Measurements from ENCODE around the gene LTBP3. TPM values are rescaled to one million over a fixed set of nuclear protein-coding genes. Genes with fewer than 3 reads are reported as not detected.

The LTBP3 gene
- total RNA-seq, 2 experiments from 2014 or later: 64.7 to 70.8 TPM

DNA sequence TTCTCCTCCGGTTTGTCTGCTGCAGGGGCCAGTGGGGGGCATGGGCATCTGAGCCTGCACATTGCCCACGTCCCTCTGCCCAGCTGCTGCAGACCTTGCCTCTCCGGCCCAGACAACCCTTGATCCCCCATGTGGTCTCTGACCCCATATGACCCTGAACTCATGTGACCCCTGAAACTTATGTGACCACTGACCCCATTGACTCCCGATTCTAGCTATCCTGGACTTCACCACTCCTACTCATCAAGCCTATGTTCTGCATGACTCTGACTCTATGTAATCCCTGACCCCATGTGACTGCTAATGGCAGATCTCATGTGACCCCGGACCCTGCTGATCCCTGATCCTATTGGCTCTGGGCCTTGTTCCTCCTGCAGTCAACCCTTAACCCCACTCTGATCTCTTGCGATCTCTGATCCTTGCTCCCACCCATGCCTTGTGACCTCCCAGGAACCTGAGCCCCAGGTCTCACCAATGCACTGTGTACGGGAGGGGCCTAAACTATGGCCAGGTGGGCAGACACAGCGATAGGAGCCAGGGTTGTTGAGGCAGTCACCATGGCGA lies 5.7 kb downstream of the LTBP3 start:
- H3K27me3 Mint-ChIP-seq (ENCODE audit: low read depth): no peaks in the 10 kb centered on the region
- ChIA-PET CTCF (interaction anchor here (0.7 to 3.9 kb wide), 12 partner anchors 9 to 417 kb away, joined by 3 to 35 read pairs (median 7); partner anchors contain the start of genes EHBP1L1 and FAM89B), POLR2A (interaction anchor here (0.8 to 2.0 kb wide), 7 partner anchors 9 to 219 kb away, joined by 3 to 6 read pairs (median 3); partner anchors contain the start of genes DPF2, MALAT1 and ZNRD2)
- no peak for DNase-seq
- peak overlapping the region; percentile 13 for H3K4me3 Mint-ChIP-seq
- peaks cover 79% of the 10 kb centered on the region for H3K4me1 Mint-ChIP-seq (ENCODE audit: low read depth)
- H3K27ac Mint-ChIP-seq: peak overlapping the region; percentile 78
- H3K36me3 Mint-ChIP-seq (ENCODE audit: low read depth): peaks cover 42% of the 10 kb centered on the region
- ATAC-seq: no peak
- no peaks in the 10 kb centered on the region for H3K9me3 Mint-ChIP-seq (ENCODE audit: insufficient read depth)

- DNase-seq (peak; percentile 77), ATAC-seq (peak; percentile 44)
- POLR2A ChIA-PET: interaction anchor here (0.6 to 2.0 kb wide), 4 partner anchors 10 to 47 kb away, joined by 3 to 6 read pairs (median 4); partner anchors contain the start of gene ZNRD2
- Mint-ChIP-seq H3K4me3 (peak overlapping the region; percentile 13), H3K9me3 (ENCODE audit: insufficient read depth) (no peaks in the 10 kb centered on the region), H3K27ac (peak overlapping the region; percentile 78), H3K36me3 (ENCODE audit: low read depth) (peaks cover 44% of the 10 kb centered on the region), H3K4me1 (ENCODE audit: low read depth) (peaks cover 77% of the 10 kb centered on the region), H3K27me3 (ENCODE audit: low read depth) (no peaks in the 10 kb centered on the region)
- CTCF ChIA-PET: interaction anchor here (0.7 to 3.9 kb wide), 14 partner anchors 8 to 417 kb away, joined by 3 to 35 read pairs (median 6); partner anchors contain the start of genes EHBP1L1 and FAM89B
These were observed 6.4 kb downstream of the LTBP3 start for GRCh38 chr11:65551572-65552387.

DNA sequence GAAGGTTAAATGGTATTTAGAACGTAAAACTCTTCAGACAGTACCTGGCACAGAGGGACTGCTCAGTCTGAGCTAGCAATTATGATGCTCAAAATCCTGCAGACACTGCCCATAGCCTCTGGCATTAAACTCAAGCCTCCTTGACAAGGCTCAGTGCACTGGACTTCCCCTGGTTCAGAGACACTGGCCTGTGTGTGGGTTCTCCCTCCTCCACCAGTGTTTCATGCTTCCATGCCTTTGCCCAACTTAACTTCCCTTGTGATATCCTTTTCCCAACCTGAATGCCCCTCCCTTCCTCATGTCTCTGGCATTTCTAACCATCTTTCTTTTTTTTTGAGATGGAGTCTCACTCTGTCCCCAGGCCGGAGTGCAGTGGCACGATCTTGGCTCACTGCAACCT lies 9.1 kb downstream of the LTBP3 start:
- Mint-ChIP-seq H3K4me1 (ENCODE audit: low read depth) (peaks cover 66% of the 10 kb centered on the region), H3K27ac (no peak overlapping the region), H3K4me3 (no peak overlapping the region), H3K9me3 (ENCODE audit: insufficient read depth) (no peaks in the 10 kb centered on the region), H3K36me3 (ENCODE audit: low read depth) (peaks cover 53% of the 10 kb centered on the region), H3K27me3 (ENCODE audit: low read depth) (no peaks in the 10 kb centered on the region)
- POLR2A ChIA-PET: interaction anchor here (1.0 to 1.1 kb wide), 3 partner anchors 8 to 50 kb away, joined by 3 to 4 read pairs (median 3); partner anchors contain the start of gene MALAT1
- DNase-seq (no peak), ATAC-seq (no peak)
- CTCF ChIA-PET: interaction anchor here (1.2 to 1.7 kb wide), 4 partner anchors 8 to 21 kb away, joined by 3 to 6 read pairs (median 4); partner anchors contain the start of gene ZNRD2

DNA sequence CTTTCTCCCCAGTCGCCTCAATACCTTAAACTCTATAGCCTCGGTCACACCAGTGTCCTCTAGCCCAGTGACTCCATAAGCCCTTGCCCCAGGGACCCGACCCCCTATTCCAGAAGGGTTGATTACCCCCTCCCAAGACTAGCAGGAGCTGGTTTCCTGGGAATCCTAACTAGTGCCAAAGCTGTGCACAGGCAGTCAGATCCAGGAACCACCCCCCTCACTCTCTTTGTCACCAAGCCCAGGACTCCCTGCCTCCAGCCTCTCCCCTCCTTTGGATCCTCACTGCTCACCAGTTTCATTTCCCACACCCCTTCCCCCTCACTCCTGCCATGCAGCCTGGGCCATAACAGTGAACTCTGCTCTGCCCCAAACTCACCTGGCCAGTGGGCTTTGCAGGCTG lies 9.8 kb downstream of the LTBP3 start:
- DNase-seq (no peak), ATAC-seq (no peak)
- POLR2A ChIA-PET: interaction anchor here (1.0 to 1.1 kb wide), 3 partner anchors 9 to 49 kb away, joined by 3 to 4 read pairs (median 3); partner anchors contain the start of gene MALAT1
- Mint-ChIP-seq H3K4me3 (peak overlapping the region; percentile 39), H3K27me3 (ENCODE audit: low read depth) (no peaks in the 10 kb centered on the region), H3K27ac (peak overlapping the region; percentile 69), H3K9me3 (ENCODE audit: insufficient read depth) (no peaks in the 10 kb centered on the region), H3K4me1 (ENCODE audit: low read depth) (peaks cover 64% of the 10 kb centered on the region), H3K36me3 (ENCODE audit: low read depth) (peaks cover 53% of the 10 kb centered on the region)
- CTCF ChIA-PET: interaction anchor here (1.2 to 1.7 kb wide), 4 partner anchors 8 to 22 kb away, joined by 3 to 6 read pairs (median 4); partner anchors contain the start of gene ZNRD2

- no peaks in the 10 kb centered on the region for H3K27me3 Mint-ChIP-seq (ENCODE audit: low read depth)
- H3K9me3 Mint-ChIP-seq (ENCODE audit: insufficient read depth): no peaks in the 10 kb centered on the region
- H3K27ac Mint-ChIP-seq: peak overlapping the region; percentile 69
- H3K4me3 Mint-ChIP-seq: peak overlapping the region; percentile 72
- peaks cover 52% of the 10 kb centered on the region for H3K36me3 Mint-ChIP-seq (ENCODE audit: low read depth)
- H3K4me1 Mint-ChIP-seq (ENCODE audit: low read depth): peaks cover 57% of the 10 kb centered on the region
- DNase-seq: no peak
- POLR2A ChIA-PET: interaction anchor here (0.9 to 1.1 kb wide), 3 partner anchors 9 to 49 kb away, joined by 3 to 5 read pairs (median 3); partner anchors contain the start of genes MALAT1 and ZNRD2
- no peak for ATAC-seq
- CTCF ChIA-PET: interaction anchor here (1.3 to 8.4 kb wide), 5 partner anchors 9 to 43 kb away, joined by 3 to 172 read pairs (median 5); partner anchors contain the start of genes FAM89B and KCNK7
These were observed 10.6 kb downstream of the LTBP3 start for GRCh38 chr11:65547446-65548125.

DNA sequence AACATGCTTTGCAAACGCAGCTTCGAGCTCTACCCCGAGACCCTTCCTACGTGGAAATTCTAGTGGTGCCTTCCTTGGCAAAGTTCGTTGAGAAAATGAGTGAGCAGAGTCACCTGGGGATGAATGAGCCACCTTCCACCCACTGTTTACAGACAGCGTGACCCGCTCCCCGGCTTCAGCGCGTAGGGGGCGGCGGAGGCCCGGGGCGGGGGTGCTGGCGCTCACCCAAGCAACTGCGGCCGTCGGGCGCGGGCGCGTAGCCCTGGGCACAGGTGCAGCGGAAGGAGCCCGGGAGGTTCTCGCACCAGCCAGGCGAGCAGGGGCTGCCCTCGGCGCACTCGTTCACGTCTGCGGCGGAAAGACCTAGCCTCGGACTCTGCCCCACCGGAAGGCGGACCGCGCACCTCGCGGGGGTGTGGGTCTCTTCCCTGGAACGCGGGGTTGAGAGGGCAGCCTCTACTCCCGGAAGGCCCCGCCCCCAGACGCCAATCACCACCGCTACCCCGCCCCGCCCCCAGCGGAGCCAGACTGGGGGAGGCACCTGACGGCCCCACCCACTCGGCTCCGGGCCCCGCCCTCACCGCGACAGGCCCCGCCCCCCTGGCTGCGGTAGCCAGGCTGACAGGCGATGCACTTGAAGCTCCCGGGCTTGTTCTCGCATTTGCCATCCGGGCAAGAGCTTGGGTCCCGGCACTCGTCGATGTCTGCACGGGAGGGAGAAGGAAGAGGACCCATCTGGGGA lies 11.8 kb downstream of the LTBP3 start:
- Mint-ChIP-seq H3K27me3 (ENCODE audit: low read depth) (no peaks in the 10 kb centered on the region), H3K36me3 (ENCODE audit: low read depth) (peaks cover 40% of the 10 kb centered on the region), H3K4me3 (peak overlapping the region; percentile 72), H3K9me3 (ENCODE audit: insufficient read depth) (no peaks in the 10 kb centered on the region), H3K27ac (peak overlapping the region; percentile 87), H3K4me1 (ENCODE audit: low read depth) (peaks cover 52% of the 10 kb centered on the region)
- peak; percentile 98 for DNase-seq
- peak; percentile 92 for ATAC-seq
- ChIA-PET CTCF (interaction anchor here (1.1 to 8.4 kb wide), 6 partner anchors 11 to 44 kb away, joined by 3 to 172 read pairs (median 4); partner anchors contain the start of genes FAM89B, KCNK7 and ZNRD2), POLR2A (interaction anchor here (0.6 to 1.7 kb wide), 6 partner anchors 10 to 41 kb away, joined by 3 to 5 read pairs (median 4); partner anchors contain the start of genes FAM89B and ZNRD2)

- ATAC-seq (no peak), DNase-seq (no peak)
- no peaks in the 10 kb centered on the region for H3K9me3 Mint-ChIP-seq (ENCODE audit: insufficient read depth)
- no peaks in the 10 kb centered on the region for H3K27me3 Mint-ChIP-seq (ENCODE audit: low read depth)
- H3K27ac Mint-ChIP-seq: peak overlapping the region; percentile 41
- peaks cover 35% of the 10 kb centered on the region for H3K36me3 Mint-ChIP-seq (ENCODE audit: low read depth)
- H3K4me3 Mint-ChIP-seq: peak overlapping the region; percentile 56
- ChIA-PET POLR2A (interaction anchor here (1.7 kb wide), 1 partner anchor 20 kb away, joined by 5 read pairs; no protein-coding TSS in a partner anchor), CTCF (interaction anchor here (1.1 to 8.4 kb wide), 4 partner anchors 11 to 45 kb away, joined by 3 to 172 read pairs (median 4); partner anchors contain the start of genes KCNK7 and ZNRD2)
- H3K4me1 Mint-ChIP-seq (ENCODE audit: low read depth): peaks cover 52% of the 10 kb centered on the region
These were observed 12.3 kb downstream of the LTBP3 start for GRCh38 chr11:65545853-65546216.

GRCh38 chr11:65542738-65543390 lies 15.3 kb downstream of the LTBP3 start:
- peaks cover 14% of the 10 kb centered on the region for H3K36me3 Mint-ChIP-seq (ENCODE audit: low read depth)
- no peak overlapping the region for H3K4me3 Mint-ChIP-seq
- DNase-seq (no peak), ATAC-seq (no peak)
- ChIA-PET POLR2A (interaction anchor here (0.6 to 1.6 kb wide), 3 partner anchors 22 to 31 kb away, joined by 3 to 5 read pairs (median 4); partner anchors contain the start of gene ZNRD2), CTCF (interaction anchor here (2.1 to 8.4 kb wide), 6 partner anchors 10 to 72 kb away, joined by 7 to 172 read pairs (median 33); partner anchors contain the start of genes FAM89B, KCNK7, LTBP3 and MAP3K11)
- H3K4me1 Mint-ChIP-seq (ENCODE audit: low read depth): peaks cover 38% of the 10 kb centered on the region
- H3K9me3 Mint-ChIP-seq (ENCODE audit: insufficient read depth): no peaks in the 10 kb centered on the region
- H3K27me3 Mint-ChIP-seq (ENCODE audit: low read depth): no peaks in the 10 kb centered on the region
- H3K27ac Mint-ChIP-seq: no peak overlapping the region

DNA sequence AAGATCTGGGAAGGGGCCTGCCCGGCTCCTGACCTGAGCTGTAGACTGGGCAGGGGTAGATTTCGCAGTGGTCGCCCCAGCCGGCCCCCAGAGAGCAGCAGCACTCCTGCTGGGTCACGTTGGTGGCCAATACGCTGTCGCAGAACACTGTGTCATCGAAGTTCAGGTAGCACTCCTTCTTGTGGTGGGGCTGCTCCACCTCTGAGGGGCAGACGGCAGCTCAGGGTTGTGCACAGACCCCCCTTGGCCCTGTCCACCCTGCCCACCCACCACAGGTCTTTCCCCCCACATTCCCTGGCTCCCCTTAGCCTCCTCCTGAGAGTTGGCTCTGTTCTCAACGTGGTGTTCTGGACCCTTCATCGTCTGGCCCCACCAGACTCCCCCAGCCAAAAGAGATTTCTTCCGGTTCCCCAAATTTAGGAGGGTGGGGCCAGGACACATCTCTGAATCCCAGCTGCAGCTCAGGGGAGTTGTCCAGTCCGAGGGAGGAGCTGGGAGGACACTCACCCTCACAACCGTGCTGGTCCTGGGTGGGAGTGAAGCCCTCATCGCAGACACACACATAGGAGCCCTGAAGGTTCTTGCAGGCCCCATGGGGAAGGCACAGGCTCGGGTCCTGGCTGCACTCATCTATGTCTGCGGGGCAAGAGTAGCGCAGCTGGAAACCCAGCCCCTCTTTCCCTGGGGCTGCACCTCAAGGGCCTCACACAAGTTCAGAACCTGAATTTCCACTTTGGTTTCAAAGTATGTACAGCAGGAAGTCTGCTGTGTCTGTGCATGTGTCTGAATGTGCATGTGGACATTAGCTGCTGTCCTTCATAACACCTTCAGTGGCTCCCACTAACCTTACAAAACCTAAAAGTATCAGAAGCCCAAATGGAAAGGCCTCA lies 16.8 kb downstream of the LTBP3 start:
- ChIA-PET POLR2A (interaction anchor here (0.6 to 2.2 kb wide), 12 partner anchors 11 to 179 kb away, joined by 3 to 9 read pairs (median 4); partner anchors contain the start of genes EHBP1L1, FAM89B, MAP3K11 and PCNX3), CTCF (interaction anchor here (0.8 to 8.4 kb wide), 22 partner anchors 8 to 277 kb away, joined by 3 to 172 read pairs (median 8); partner anchors contain the start of genes EHBP1L1, FAM89B, KAT5 and KCNK7)
- H3K27ac Mint-ChIP-seq: peak overlapping the region; percentile 82
- H3K27me3 Mint-ChIP-seq (ENCODE audit: low read depth): no peaks in the 10 kb centered on the region
- H3K4me1 Mint-ChIP-seq (ENCODE audit: low read depth): peaks cover 27% of the 10 kb centered on the region
- H3K36me3 Mint-ChIP-seq (ENCODE audit: low read depth): peaks cover 15% of the 10 kb centered on the region
- no peak for ATAC-seq
- DNase-seq: no peak
- no peaks in the 10 kb centered on the region for H3K9me3 Mint-ChIP-seq (ENCODE audit: insufficient read depth)
- peak overlapping the region; percentile 79 for H3K4me3 Mint-ChIP-seq
